MG63 (cell line): ENCODE results near the gene HES3. TPM values are rescaled to one million over a fixed set of nuclear protein-coding genes. Genes with fewer than 3 reads are reported as not detected.

Experiments used
- DNase-seq: peaks from one replicate; pipeline ENCODE4 v3.0.0-alpha.2; 2020
- H3K27me3 ChIP-seq: fragments of 250-450 bp; sonication (Bioruptor Pico); 2 replicates; pipeline ENCODE4 v1.5.1; 2020; ENCODE audit warnings: mild to moderate bottlenecking, moderate library complexity
- H3K36me3 ChIP-seq: fragments of 250-450 bp; sonication (Bioruptor Pico); 2 replicates; pipeline ENCODE4 v1.5.1; 2020; ENCODE audit warnings: mild to moderate bottlenecking, moderate library complexity
- H3K4me3 ChIP-seq: fragments of 250-450 bp; sonication (Bioruptor Pico); 2 replicates; pipeline ENCODE4 v1.5.1; 2020; ENCODE audit warnings: mild to moderate bottlenecking, moderate library complexity
- H3K9me3 ChIP-seq: fragments of 250-450 bp; sonication (Bioruptor Pico); 2 replicates; pipeline ENCODE4 v1.5.1; 2020; ENCODE audit warnings: mild to moderate bottlenecking, moderate library complexity
- total RNA-seq: library from RNA; depleted of rRNA; stranded (reverse); fragments of >200 nt; shearing (Covaris generic); gene quantifications from 2 replicates; pipeline ENCODE4 v1.2.3, GENCODE V29; 2014; ENCODE audit warnings: low replicate concordance

Gene HES3
- total RNA-seq, 1 experiment from 2014 or later = not detected

- DNase-seq = no peak
- H3K27me3 ChIP-seq = no peaks in the 10 kb centered on the region
- no peaks in the 10 kb centered on the region for H3K36me3 ChIP-seq
- H3K4me3 ChIP-seq = no peak overlapping the region
- H3K9me3 ChIP-seq = no peaks in the 10 kb centered on the region
Measured at GRCh38 chr1:6251681-6252373, 7.8 kb downstream of the HES3 start.

GRCh38 chr1:6252374-6252710, 8.4 kb downstream of the HES3 start:
- no peak overlapping the region for H3K4me3 ChIP-seq
- DNase-seq = no peak
- no peaks in the 10 kb centered on the region for H3K9me3 ChIP-seq
- H3K27me3 ChIP-seq = no peaks in the 10 kb centered on the region
- no peaks in the 10 kb centered on the region for H3K36me3 ChIP-seq

GRCh38 chr1:6253380-6253779, 9.4 kb downstream of the HES3 start:
- H3K4me3 ChIP-seq = no peak overlapping the region
- no peaks in the 10 kb centered on the region for H3K27me3 ChIP-seq
- H3K9me3 ChIP-seq = no peaks in the 10 kb centered on the region
- DNase-seq = no peak
- no peaks in the 10 kb centered on the region for H3K36me3 ChIP-seq

GRCh38 chr1:6254691-6255090, 10.7 kb downstream of the HES3 start:
- Histone ChIP-seq H3K4me3 (no peak overlapping the region), H3K9me3 (no peaks in the 10 kb centered on the region), H3K27me3 (no peaks in the 10 kb centered on the region), H3K36me3 (no peaks in the 10 kb centered on the region)
- DNase-seq = no peak

GRCh38 chr1:6256645-6257044, 12.7 kb downstream of the HES3 start:
- no peak for DNase-seq
- Histone ChIP-seq H3K27me3 (no peaks in the 10 kb centered on the region), H3K9me3 (no peaks in the 10 kb centered on the region), H3K4me3 (no peak overlapping the region), H3K36me3 (no peaks in the 10 kb centered on the region)

- Histone ChIP-seq H3K4me3 (no peak overlapping the region), H3K36me3 (no peaks in the 10 kb centered on the region), H3K9me3 (no peaks in the 10 kb centered on the region), H3K27me3 (no peaks in the 10 kb centered on the region)
- DNase-seq = no peak
Measured at GRCh38 chr1:6257541-6258069, 13.6 kb downstream of the HES3 start.

GRCh38 chr1:6258675-6259074, 14.7 kb downstream of the HES3 start:
- Histone ChIP-seq H3K27me3 (no peaks in the 10 kb centered on the region), H3K4me3 (no peak overlapping the region), H3K36me3 (peaks cover 3% of the 10 kb centered on the region; the same call in 1 of the 2 replicates), H3K9me3 (no peaks in the 10 kb centered on the region)
- DNase-seq = no peak

GRCh38 chr1:6259491-6260362, 15.7 kb downstream of the HES3 start:
- Histone ChIP-seq H3K27me3 (no peaks in the 10 kb centered on the region), H3K36me3 (peaks cover 3% of the 10 kb centered on the region; the same call in 1 of the 2 replicates), H3K9me3 (no peaks in the 10 kb centered on the region), H3K4me3 (peak overlapping the region; percentile 60)
- peak; percentile 76 for DNase-seq

GRCh38 chr1:6260433-6260934, 16.5 kb downstream of the HES3 start:
- Histone ChIP-seq H3K9me3 (no peaks in the 10 kb centered on the region), H3K27me3 (no peaks in the 10 kb centered on the region), H3K36me3 (peaks cover 3% of the 10 kb centered on the region; the same call in 1 of the 2 replicates), H3K4me3 (peak overlapping the region; percentile 60)
- DNase-seq = no peak

- Histone ChIP-seq H3K9me3 (no peaks in the 10 kb centered on the region), H3K4me3 (peak within 1 kb of the TSS; percentile 60), H3K27me3 (no peaks in the 10 kb centered on the region), H3K36me3 (peaks cover 3% of the 10 kb centered on the region; the same call in 1 of the 2 replicates)
- peak; percentile 68 for DNase-seq
Measured at GRCh38 chr1:6260961-6261614, 17.1 kb downstream of the HES3 start, which contains the start of gene GPR153. Gene GPR153, minus strand, starts transcription at chr1:6261098. Its CDS starts 6,193 bp downstream, at chr1:6254905.

GRCh38 chr1:6261615-6261995, 17.6 kb downstream of the HES3 start:
- Histone ChIP-seq H3K9me3 (no peaks in the 10 kb centered on the region), H3K36me3 (peaks cover 3% of the 10 kb centered on the region; the same call in 1 of the 2 replicates), H3K4me3 (no peak overlapping the region; the same call in 1 of the 2 replicates), H3K27me3 (no peaks in the 10 kb centered on the region)
- no peak for DNase-seq

- peak; percentile 90 for DNase-seq
- H3K4me3 ChIP-seq = no peak overlapping the region
- H3K9me3 ChIP-seq = no peaks in the 10 kb centered on the region
- H3K36me3 ChIP-seq = peaks cover 3% of the 10 kb centered on the region; the same call in 1 of the 2 replicates
- H3K27me3 ChIP-seq = no peaks in the 10 kb centered on the region
Measured at GRCh38 chr1:6262555-6263420, 18.8 kb downstream of the HES3 start.

- H3K27me3 ChIP-seq = no peaks in the 10 kb centered on the region
- no peaks in the 10 kb centered on the region for H3K9me3 ChIP-seq
- no peak overlapping the region for H3K4me3 ChIP-seq
- H3K36me3 ChIP-seq = peaks cover 3% of the 10 kb centered on the region; the same call in 1 of the 2 replicates
- DNase-seq = peak; percentile 66
Measured at GRCh38 chr1:6263716-6264115, 19.7 kb downstream of the HES3 start.

- no peak for DNase-seq
- Histone ChIP-seq H3K9me3 (no peaks in the 10 kb centered on the region), H3K4me3 (no peak overlapping the region), H3K27me3 (no peaks in the 10 kb centered on the region), H3K36me3 (peaks cover 3% of the 10 kb centered on the region; the same call in 1 of the 2 replicates)
Measured at GRCh38 chr1:6265151-6265550, 21.2 kb downstream of the HES3 start.

- H3K4me3 ChIP-seq = no peak overlapping the region
- H3K27me3 ChIP-seq = no peaks in the 10 kb centered on the region
- peaks cover 3% of the 10 kb centered on the region; the same call in 1 of the 2 replicates for H3K36me3 ChIP-seq
- no peaks in the 10 kb centered on the region for H3K9me3 ChIP-seq
- no peak for DNase-seq
Measured at GRCh38 chr1:6266641-6267040, 22.7 kb downstream of the HES3 start.
